Stomach (tissue), 4 donors: ENCODE data around the gene MTREX.

ENCODE experiments used
- EP300 ChIP-seq: sonication (generic); formaldehyde crosslinking; IDR thresholded peaks from one replicate; pipeline ENCODE4 v1.6.1; 2017; ENCODE audit warnings: antibody characterized with exemption
- POLR2A ChIP-seq, 4 donors: fragments of 450-650 bp; IDR thresholded peaks; one replicate each; pipeline ENCODE4 v1.6.1; 2016; ENCODE audit warnings: antibody characterized with exemption in 4 of 4, control low read depth in 2 of 4, mild to moderate bottlenecking in 1 of 4, moderate library complexity in 1 of 4
- POLR2AphosphoS5 ChIP-seq, 3 donors: sonication (generic); formaldehyde crosslinking; IDR thresholded peaks; one replicate each; pipeline ENCODE4 v1.6.1; 2016; ENCODE audit warnings: antibody characterized with exemption in 3 of 3
- TF ChIP-seq, protein P1 (sequence below), 7 experiments: fragments of 450-650 bp in 4 of 7; fragments of 200-600 bp in 3 of 7; sonication (generic) in 3 of 7; IDR thresholded peaks; one replicate each; pipeline ENCODE4 v1.5.1; 2016 to 2019; ENCODE audit warnings: antibody characterized with exemption in 7 of 7, control low read depth in 2 of 7, mild to moderate bottlenecking in 1 of 7

- TF ChIP-seq, protein P1, sequence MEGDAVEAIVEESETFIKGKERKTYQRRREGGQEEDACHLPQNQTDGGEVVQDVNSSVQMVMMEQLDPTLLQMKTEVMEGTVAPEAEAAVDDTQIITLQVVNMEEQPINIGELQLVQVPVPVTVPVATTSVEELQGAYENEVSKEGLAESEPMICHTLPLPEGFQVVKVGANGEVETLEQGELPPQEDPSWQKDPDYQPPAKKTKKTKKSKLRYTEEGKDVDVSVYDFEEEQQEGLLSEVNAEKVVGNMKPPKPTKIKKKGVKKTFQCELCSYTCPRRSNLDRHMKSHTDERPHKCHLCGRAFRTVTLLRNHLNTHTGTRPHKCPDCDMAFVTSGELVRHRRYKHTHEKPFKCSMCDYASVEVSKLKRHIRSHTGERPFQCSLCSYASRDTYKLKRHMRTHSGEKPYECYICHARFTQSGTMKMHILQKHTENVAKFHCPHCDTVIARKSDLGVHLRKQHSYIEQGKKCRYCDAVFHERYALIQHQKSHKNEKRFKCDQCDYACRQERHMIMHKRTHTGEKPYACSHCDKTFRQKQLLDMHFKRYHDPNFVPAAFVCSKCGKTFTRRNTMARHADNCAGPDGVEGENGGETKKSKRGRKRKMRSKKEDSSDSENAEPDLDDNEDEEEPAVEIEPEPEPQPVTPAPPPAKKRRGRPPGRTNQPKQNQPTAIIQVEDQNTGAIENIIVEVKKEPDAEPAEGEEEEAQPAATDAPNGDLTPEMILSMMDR (IDR thresholded peaks at IDR 0.05): no peak
- TF ChIP-seq POLR2AphosphoS5 (IDR thresholded peaks at IDR 0.05): no peak
- no peak for TF ChIP-seq POLR2A (IDR thresholded peaks at IDR 0.05)
- TF ChIP-seq EP300: no peak
Measured at GRCh38 chr5:55437859-55438206, 130.0 kb downstream of the MTREX start.
